NCI-H2227 treated with DMSO at 0.1 percent for 48 hours (cell line): Measurements from ENCODE around the gene RAPGEF5.

ENCODE experiments used
- DNase-seq: peaks from one replicate; lab custom pipeline; 2025; lab: John Stamatoyannopoulos, UW

The RAPGEF5 gene

GRCh38 chr7:22302951-22303423 is 54.0 kb downstream of the RAPGEF5 start:
- no peak for DNase-seq

- no peak for DNase-seq
Measured at GRCh38 chr7:22302193-22302592, 54.8 kb downstream of the RAPGEF5 start.

- no peak for DNase-seq
Measured at GRCh38 chr7:22301790-22302189, 55.2 kb downstream of the RAPGEF5 start.

- DNase-seq = no peak
Measured at GRCh38 chr7:22300839-22301238, 56.1 kb downstream of the RAPGEF5 start.

GRCh38 chr7:22296916-22297315 is 60.0 kb downstream of the RAPGEF5 start:
- DNase-seq = no peak

- no peak for DNase-seq
Measured at GRCh38 chr7:22296265-22296566, 60.7 kb downstream of the RAPGEF5 start.

GRCh38 chr7:22295402-22296264 is 61.3 kb downstream of the RAPGEF5 start:
- no peak for DNase-seq

GRCh38 chr7:22292531-22292930 is 64.4 kb downstream of the RAPGEF5 start:
- no peak for DNase-seq

GRCh38 chr7:22291977-22292376 is 65.0 kb downstream of the RAPGEF5 start:
- DNase-seq = no peak

- DNase-seq = no peak
Measured at GRCh38 chr7:22288202-22288601, 68.8 kb downstream of the RAPGEF5 start.

GRCh38 chr7:22287412-22287811 is 69.5 kb downstream of the RAPGEF5 start:
- no peak for DNase-seq

- DNase-seq = no peak
Measured at GRCh38 chr7:22286436-22286835, 70.5 kb downstream of the RAPGEF5 start.

- no peak for DNase-seq
Measured at GRCh38 chr7:22281481-22281880, 75.5 kb downstream of the RAPGEF5 start.

- no peak for DNase-seq
Measured at GRCh38 chr7:22280031-22280430, 76.9 kb downstream of the RAPGEF5 start.

GRCh38 chr7:22278660-22279059 is 78.3 kb downstream of the RAPGEF5 start:
- no peak for DNase-seq

GRCh38 chr7:22277375-22277774 is 79.6 kb downstream of the RAPGEF5 start:
- no peak for DNase-seq

- no peak for DNase-seq
Measured at GRCh38 chr7:22275661-22276060, 81.3 kb downstream of the RAPGEF5 start.

GRCh38 chr7:22271311-22271710 is 85.6 kb downstream of the RAPGEF5 start:
- DNase-seq = no peak

GRCh38 chr7:22270371-22270770 is 86.6 kb downstream of the RAPGEF5 start:
- DNase-seq = no peak

GRCh38 chr7:22269963-22270362 is 87.0 kb downstream of the RAPGEF5 start:
- no peak for DNase-seq

GRCh38 chr7:22268884-22269421 is 88.0 kb downstream of the RAPGEF5 start:
- no peak for DNase-seq

- DNase-seq = no peak
Measured at GRCh38 chr7:22267930-22268615, 88.9 kb downstream of the RAPGEF5 start.

GRCh38 chr7:22262538-22262937 is 94.4 kb downstream of the RAPGEF5 start:
- DNase-seq = no peak
